SK-N-SH treated with all-trans-retinoic acid at 6 μM for 48 hours (cell line): ENCODE results near the gene PKLR.

Experiments
- ATAC-seq: fragments of 200-7000 bp; cut with Tn5 transposase; 3 replicates; pipeline ENCODE4 v1.9.1; 2020; ENCODE audit warnings: mild to moderate bottlenecking, moderate library complexity
- ARNTL ChIP-seq: fragments of 450-650 bp; formaldehyde crosslinking; IDR thresholded peaks from 2 replicates; pipeline ENCODE4 v1.5.0; 2020; ENCODE audit warnings: low read depth, mild to moderate bottlenecking, moderate library complexity, borderline replicate concordance
- BACH2 ChIP-seq: fragments of 250-450 bp; sonication (Bioruptor Pico); IDR thresholded peaks from 2 replicates; pipeline ENCODE4 v1.9.0; 2021; ENCODE audit warnings: mild to moderate bottlenecking, borderline replicate concordance
- CSDC2 ChIP-seq: fragments of 250-450 bp; sonication (Bioruptor Pico); IDR thresholded peaks from 2 replicates; pipeline ENCODE4 v1.5.0; 2020; ENCODE audit warnings: mild to moderate bottlenecking, moderate library complexity
- GLIS3 ChIP-seq: fragments of 250-450 bp; sonication (Bioruptor Pico); IDR thresholded peaks from 2 replicates; pipeline ENCODE4 v1.5.0; 2020; ENCODE audit warnings: mild to moderate bottlenecking, moderate library complexity
- ISL1 ChIP-seq: fragments of 250-450 bp; sonication (Bioruptor Pico); IDR thresholded peaks from 2 replicates; pipeline ENCODE4 v2.1.2; 2022; ENCODE audit warnings: mild to moderate bottlenecking, moderate library complexity
- OSR1 ChIP-seq: fragments of 250-450 bp; sonication (Bioruptor Pico); IDR thresholded peaks from 2 replicates; pipeline ENCODE4 v1.8.0; 2022; ENCODE audit warnings: moderate library complexity, mild to moderate bottlenecking, inconsistent platforms
- PPARA ChIP-seq: fragments of 250-450 bp; sonication (Bioruptor Pico); IDR thresholded peaks from 2 replicates; pipeline ENCODE4 v1.5.0; 2020; ENCODE audit warnings: mild to moderate bottlenecking, borderline replicate concordance
- RARB ChIP-seq: fragments of 250-450 bp; sonication (Bioruptor Pico); IDR thresholded peaks from 2 replicates; pipeline ENCODE4 v1.8.0; 2021; ENCODE audit warnings: mild to moderate bottlenecking, moderate library complexity
- SNAI2 ChIP-seq: fragments of 250-450 bp; sonication (Bioruptor Pico); IDR thresholded peaks from 2 replicates; pipeline ENCODE4 v1.5.0; 2020; ENCODE audit warnings: mild to moderate bottlenecking, moderate library complexity
- TCF4 ChIP-seq: fragments of 250-450 bp; sonication (Bioruptor Pico); IDR thresholded peaks from 2 replicates; pipeline ENCODE4 v1.8.0; 2021; ENCODE audit warnings: mild to moderate bottlenecking, moderate library complexity, borderline replicate concordance
- TOX ChIP-seq: fragments of 250-450 bp; sonication (Bioruptor Pico); IDR thresholded peaks from 2 replicates; pipeline ENCODE4 v1.8.0; 2021; ENCODE audit warnings: mild to moderate bottlenecking, moderate library complexity, borderline replicate concordance
- ZFP3 ChIP-seq: fragments of 250-450 bp; sonication (Bioruptor Pico); IDR thresholded peaks from 2 replicates; pipeline ENCODE4 v1.5.0; 2020; ENCODE audit warnings: mild to moderate bottlenecking, moderate library complexity
- ZFP30 ChIP-seq: fragments of 450-650 bp; formaldehyde crosslinking; IDR thresholded peaks from 2 replicates; pipeline ENCODE4 v1.5.0; 2022; ENCODE audit warnings: mild to moderate bottlenecking, moderate library complexity
- ZNF565 ChIP-seq: fragments of 450-650 bp; formaldehyde crosslinking; conservative IDR thresholded peaks from 2 replicates; pipeline ENCODE4 v1.5.0; 2020; ENCODE audit warnings: low read depth, mild to moderate bottlenecking, moderate library complexity
- ZNF70 ChIP-seq: fragments of 450-650 bp; formaldehyde crosslinking; IDR thresholded peaks from 2 replicates; pipeline ENCODE4 v1.5.0; 2020; ENCODE audit warnings: mild to moderate bottlenecking, moderate library complexity
- ZNF8 ChIP-seq: fragments of 450-650 bp; formaldehyde crosslinking; IDR thresholded peaks from 2 replicates; pipeline ENCODE4 v1.5.0; 2020; ENCODE audit warnings: mild to moderate bottlenecking, moderate library complexity
- TF ChIP-seq, protein P1 (sequence below): fragments of 250-450 bp; sonication (Bioruptor Pico); IDR thresholded peaks from 2 replicates; pipeline ENCODE4 v1.5.1; 2021; ENCODE audit warnings: mild to moderate bottlenecking, moderate library complexity
- TF ChIP-seq, protein P2 (sequence below): fragments of 250-450 bp; sonication (Bioruptor Pico); IDR thresholded peaks from 2 replicates; pipeline ENCODE4 v1.5.0; 2020; ENCODE audit warnings: mild to moderate bottlenecking, moderate library complexity
- TF ChIP-seq, protein P3 (sequence below): fragments of 250-450 bp; sonication (Bioruptor Pico); IDR thresholded peaks from 2 replicates; pipeline ENCODE4 v1.8.0; 2020; ENCODE audit warnings: mild to moderate bottlenecking, moderate library complexity, borderline replicate concordance
- TF ChIP-seq, protein P4 (sequence below): fragments of 250-450 bp; sonication (Bioruptor Pico); IDR thresholded peaks from 2 replicates; pipeline ENCODE4 v1.5.1; 2020; ENCODE audit warnings: low read depth, mild to moderate bottlenecking, moderate library complexity
- TF ChIP-seq, protein P5 (sequence below): fragments of 250-450 bp; sonication (Bioruptor Pico); IDR thresholded peaks from 2 replicates; pipeline ENCODE4 v1.8.0; 2021; ENCODE audit warnings: low read depth, mild to moderate bottlenecking, moderate library complexity, borderline replicate concordance

The PKLR gene

DNA sequence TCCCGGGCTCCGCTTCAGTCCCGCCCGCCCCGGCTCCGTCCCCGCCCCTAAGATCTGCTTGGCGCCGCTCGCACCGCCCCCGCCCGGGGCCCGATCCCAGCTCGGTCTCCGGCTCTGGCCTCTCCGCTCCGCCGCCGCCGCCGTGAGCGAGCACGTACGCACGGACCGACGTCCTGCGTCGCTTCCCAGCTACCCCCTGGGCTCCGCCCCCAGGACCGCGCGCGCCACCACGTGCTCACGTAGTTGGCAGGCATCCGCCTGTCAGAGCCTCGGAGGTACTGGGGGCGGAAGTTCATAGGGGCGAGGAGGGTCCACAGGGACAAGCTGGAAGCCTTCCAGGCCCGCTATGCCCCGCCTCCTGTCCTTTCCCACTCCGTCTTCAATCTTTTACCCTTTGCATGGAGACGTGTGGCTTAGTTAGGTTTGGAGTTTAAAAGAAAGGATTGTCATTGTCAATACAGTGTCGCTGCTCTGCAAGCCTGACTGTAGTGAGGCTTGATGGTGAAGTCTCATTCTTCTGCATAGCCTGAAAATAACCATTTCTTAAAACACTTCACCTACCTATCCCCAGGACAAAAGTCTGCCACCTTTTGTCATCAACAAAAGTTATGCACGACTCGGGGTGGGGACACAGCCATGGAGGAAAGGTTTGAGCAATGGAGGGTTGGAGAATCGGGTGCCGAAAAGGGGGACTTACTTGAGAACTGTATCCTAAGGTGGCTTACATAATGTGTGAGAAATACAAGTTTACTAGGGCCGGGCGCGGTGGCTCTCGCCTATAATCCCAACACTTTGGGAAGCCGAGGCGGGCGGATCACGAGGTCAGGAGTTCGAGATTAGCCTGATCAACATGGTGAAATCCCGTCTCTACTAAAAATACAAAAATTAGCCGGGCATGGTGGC, 27.6 kb downstream of the PKLR start, which contains the start of gene CLK2 (continued):
- no peak for TF ChIP-seq TOX (CRISPR knock-in tag)
- no peak for TF ChIP-seq ZNF70 (CRISPR knock-in tag)
- TF ChIP-seq BACH2 (CRISPR knock-in tag) = no peak
- TF ChIP-seq TCF4 (CRISPR knock-in tag) = no peak
- no peak for TF ChIP-seq PPARA
- no peak for TF ChIP-seq ZFP30 (CRISPR knock-in tag)

DNA sequence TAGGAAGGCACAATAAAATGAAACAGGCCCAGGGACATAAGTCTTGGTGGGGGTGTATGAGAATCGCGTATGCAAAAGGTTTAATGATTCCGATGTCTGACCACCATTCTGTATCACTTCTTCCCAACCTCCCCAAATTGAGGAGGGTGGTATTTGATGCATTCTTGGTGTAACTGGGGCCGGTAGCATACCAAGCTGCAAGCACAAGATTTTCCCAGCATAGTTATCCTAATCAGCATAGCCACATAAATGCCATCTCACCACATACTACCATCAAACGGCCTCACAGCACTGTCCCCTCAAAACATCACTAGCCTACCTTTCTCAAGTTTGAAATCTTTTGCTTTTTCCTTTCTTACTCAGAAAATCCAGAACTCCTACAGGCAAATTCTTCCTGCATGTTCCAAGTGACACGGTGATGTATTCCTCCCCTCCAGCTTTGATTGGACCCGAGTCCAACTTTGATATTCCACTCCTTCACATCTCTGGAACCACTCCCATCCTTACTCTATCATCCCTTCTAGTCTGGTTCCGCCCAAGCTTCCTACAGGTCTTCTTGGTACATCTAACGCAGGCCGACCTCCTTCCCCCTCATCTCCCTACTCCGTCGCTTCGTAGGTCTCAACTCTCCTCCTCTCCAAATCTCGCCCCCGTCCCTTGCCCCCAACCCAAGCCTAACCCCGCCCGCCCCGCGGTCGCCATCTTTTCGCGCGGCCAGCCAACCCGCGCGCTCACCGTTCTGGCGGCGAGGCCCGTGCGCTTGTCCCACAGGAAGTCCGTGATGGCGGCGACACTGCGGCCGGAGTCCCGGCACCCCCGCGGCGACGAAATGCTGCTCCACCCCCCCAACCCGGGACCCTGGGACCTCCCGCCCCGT, 28.5 kb downstream of the PKLR start:
- ATAC-seq = peak; percentile 62
- TF ChIP-seq TCF4 (CRISPR knock-in tag) (no peak), ZNF8 (CRISPR knock-in tag) (no peak), ZNF70 (CRISPR knock-in tag) (no peak), GLIS3 (no peak), SNAI2 (no peak), ARNTL (CRISPR knock-in tag) (no peak), OSR1 (CRISPR knock-in tag) (no peak), CSDC2 (CRISPR knock-in tag) (no peak), ISL1 (no peak), RARB (CRISPR knock-in tag) (no peak), BACH2 (CRISPR knock-in tag) (no peak), TOX (CRISPR knock-in tag) (no peak), ZFP3 (CRISPR knock-in tag) (no peak), ZNF565 (no peak), ZFP30 (CRISPR knock-in tag) (no peak)
- TF ChIP-seq, protein P1, sequence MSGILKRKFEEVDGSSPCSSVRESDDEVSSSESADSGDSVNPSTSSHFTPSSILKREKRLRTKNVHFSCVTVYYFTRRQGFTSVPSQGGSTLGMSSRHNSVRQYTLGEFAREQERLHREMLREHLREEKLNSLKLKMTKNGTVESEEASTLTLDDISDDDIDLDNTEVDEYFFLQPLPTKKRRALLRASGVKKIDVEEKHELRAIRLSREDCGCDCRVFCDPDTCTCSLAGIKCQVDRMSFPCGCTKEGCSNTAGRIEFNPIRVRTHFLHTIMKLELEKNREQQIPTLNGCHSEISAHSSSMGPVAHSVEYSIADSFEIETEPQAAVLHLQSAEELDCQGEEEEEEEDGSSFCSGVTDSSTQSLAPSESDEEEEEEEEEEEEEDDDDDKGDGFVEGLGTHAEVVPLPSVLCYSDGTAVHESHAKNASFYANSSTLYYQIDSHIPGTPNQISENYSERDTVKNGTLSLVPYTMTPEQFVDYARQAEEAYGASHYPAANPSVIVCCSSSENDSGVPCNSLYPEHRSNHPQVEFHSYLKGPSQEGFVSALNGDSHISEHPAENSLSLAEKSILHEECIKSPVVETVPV = no peak
- TF ChIP-seq, protein P2, sequence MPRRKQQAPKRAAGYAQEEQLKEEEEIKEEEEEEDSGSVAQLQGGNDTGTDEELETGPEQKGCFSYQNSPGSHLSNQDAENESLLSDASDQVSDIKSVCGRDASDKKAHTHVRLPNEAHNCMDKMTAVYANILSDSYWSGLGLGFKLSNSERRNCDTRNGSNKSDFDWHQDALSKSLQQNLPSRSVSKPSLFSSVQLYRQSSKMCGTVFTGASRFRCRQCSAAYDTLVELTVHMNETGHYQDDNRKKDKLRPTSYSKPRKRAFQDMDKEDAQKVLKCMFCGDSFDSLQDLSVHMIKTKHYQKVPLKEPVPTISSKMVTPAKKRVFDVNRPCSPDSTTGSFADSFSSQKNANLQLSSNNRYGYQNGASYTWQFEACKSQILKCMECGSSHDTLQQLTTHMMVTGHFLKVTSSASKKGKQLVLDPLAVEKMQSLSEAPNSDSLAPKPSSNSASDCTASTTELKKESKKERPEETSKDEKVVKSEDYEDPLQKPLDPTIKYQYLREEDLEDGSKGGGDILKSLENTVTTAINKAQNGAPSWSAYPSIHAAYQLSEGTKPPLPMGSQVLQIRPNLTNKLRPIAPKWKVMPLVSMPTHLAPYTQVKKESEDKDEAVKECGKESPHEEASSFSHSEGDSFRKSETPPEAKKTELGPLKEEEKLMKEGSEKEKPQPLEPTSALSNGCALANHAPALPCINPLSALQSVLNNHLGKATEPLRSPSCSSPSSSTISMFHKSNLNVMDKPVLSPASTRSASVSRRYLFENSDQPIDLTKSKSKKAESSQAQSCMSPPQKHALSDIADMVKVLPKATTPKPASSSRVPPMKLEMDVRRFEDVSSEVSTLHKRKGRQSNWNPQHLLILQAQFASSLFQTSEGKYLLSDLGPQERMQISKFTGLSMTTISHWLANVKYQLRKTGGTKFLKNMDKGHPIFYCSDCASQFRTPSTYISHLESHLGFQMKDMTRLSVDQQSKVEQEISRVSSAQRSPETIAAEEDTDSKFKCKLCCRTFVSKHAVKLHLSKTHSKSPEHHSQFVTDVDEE (CRISPR knock-in tag) = no peak
- TF ChIP-seq, protein P3, sequence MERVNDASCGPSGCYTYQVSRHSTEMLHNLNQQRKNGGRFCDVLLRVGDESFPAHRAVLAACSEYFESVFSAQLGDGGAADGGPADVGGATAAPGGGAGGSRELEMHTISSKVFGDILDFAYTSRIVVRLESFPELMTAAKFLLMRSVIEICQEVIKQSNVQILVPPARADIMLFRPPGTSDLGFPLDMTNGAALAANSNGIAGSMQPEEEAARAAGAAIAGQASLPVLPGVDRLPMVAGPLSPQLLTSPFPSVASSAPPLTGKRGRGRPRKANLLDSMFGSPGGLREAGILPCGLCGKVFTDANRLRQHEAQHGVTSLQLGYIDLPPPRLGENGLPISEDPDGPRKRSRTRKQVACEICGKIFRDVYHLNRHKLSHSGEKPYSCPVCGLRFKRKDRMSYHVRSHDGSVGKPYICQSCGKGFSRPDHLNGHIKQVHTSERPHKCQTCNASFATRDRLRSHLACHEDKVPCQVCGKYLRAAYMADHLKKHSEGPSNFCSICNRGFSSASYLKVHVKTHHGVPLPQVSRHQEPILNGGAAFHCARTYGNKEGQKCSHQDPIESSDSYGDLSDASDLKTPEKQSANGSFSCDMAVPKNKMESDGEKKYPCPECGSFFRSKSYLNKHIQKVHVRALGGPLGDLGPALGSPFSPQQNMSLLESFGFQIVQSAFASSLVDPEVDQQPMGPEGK (CRISPR knock-in tag) = no peak
- TF ChIP-seq, protein P4, sequence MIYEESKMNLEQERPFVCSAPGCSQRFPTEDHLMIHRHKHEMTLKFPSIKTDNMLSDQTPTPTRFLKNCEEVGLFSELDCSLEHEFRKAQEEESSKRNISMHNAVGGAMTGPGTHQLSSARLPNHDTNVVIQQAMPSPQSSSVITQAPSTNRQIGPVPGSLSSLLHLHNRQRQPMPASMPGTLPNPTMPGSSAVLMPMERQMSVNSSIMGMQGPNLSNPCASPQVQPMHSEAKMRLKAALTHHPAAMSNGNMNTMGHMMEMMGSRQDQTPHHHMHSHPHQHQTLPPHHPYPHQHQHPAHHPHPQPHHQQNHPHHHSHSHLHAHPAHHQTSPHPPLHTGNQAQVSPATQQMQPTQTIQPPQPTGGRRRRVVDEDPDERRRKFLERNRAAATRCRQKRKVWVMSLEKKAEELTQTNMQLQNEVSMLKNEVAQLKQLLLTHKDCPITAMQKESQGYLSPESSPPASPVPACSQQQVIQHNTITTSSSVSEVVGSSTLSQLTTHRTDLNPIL = no peak
- TF ChIP-seq, protein P5, sequence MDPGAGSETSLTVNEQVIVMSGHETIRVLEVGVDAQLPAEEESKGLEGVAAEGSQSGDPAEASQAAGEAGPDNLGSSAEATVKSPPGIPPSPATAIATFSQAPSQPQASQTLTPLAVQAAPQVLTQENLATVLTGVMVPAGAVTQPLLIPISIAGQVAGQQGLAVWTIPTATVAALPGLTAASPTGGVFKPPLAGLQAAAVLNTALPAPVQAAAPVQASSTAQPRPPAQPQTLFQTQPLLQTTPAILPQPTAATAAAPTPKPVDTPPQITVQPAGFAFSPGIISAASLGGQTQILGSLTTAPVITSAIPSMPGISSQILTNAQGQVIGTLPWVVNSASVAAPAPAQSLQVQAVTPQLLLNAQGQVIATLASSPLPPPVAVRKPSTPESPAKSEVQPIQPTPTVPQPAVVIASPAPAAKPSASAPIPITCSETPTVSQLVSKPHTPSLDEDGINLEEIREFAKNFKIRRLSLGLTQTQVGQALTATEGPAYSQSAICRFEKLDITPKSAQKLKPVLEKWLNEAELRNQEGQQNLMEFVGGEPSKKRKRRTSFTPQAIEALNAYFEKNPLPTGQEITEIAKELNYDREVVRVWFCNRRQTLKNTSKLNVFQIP (CRISPR knock-in tag) = no peak
